Measurements from ENCODE around the gene SREBF2.
"Not testable (repeated sequence)": the region's sequence is repeated elsewhere in the genome, so short reads cannot be mapped to it uniquely, and the experiment has no call there.

Gene SREBF2

GRCh38 chr22:41842996-41843970 is 10.4 kb downstream of the SREBF2 start:
- DNase-seq (ENCODE audit: low read depth), result no peak

- DNase-seq (ENCODE audit: low read depth), result no peak
Observed at GRCh38 chr22:41844036-41844435, 11.1 kb downstream of the SREBF2 start.

GRCh38 chr22:41844513-41844912 is 11.6 kb downstream of the SREBF2 start:
- no peak for DNase-seq (ENCODE audit: low read depth)

GRCh38 chr22:41845380-41846267 is 12.7 kb downstream of the SREBF2 start:
- DNase-seq (ENCODE audit: low read depth), result no peak

- no peak for DNase-seq (ENCODE audit: low read depth)
Observed at GRCh38 chr22:41846268-41846987, 13.5 kb downstream of the SREBF2 start.

GRCh38 chr22:41847300-41847699 is 14.4 kb downstream of the SREBF2 start:
- DNase-seq (ENCODE audit: low read depth), result no peak

GRCh38 chr22:41848468-41848867 is 15.6 kb downstream of the SREBF2 start:
- DNase-seq (ENCODE audit: low read depth), result no peak

GRCh38 chr22:41856469-41856868 is 23.6 kb downstream of the SREBF2 start:
- DNase-seq (ENCODE audit: low read depth), result no peak

GRCh38 chr22:41857155-41857859 is 24.4 kb downstream of the SREBF2 start:
- DNase-seq (ENCODE audit: low read depth), result peak; percentile 71

- DNase-seq (ENCODE audit: low read depth), result no peak
Observed at GRCh38 chr22:41857860-41858199, 24.9 kb downstream of the SREBF2 start.

GRCh38 chr22:41862160-41862529 is 29.2 kb downstream of the SREBF2 start:
- DNase-seq (ENCODE audit: low read depth), result peak; percentile 38

- DNase-seq (ENCODE audit: low read depth), result peak; percentile 55
Observed at GRCh38 chr22:41862530-41863266, 29.8 kb downstream of the SREBF2 start.

GRCh38 chr22:41863472-41863871 is 30.6 kb downstream of the SREBF2 start:
- no peak for DNase-seq (ENCODE audit: low read depth)

GRCh38 chr22:41868556-41868955 is 35.7 kb downstream of the SREBF2 start:
- DNase-seq (ENCODE audit: low read depth), result no peak

- not testable (repeated sequence) for DNase-seq (ENCODE audit: low read depth)
Observed at GRCh38 chr22:41870081-41870480, 37.2 kb downstream of the SREBF2 start.

GRCh38 chr22:41870786-41871185 is 37.9 kb downstream of the SREBF2 start:
- no peak for DNase-seq (ENCODE audit: low read depth)

GRCh38 chr22:41873391-41873790 is 40.5 kb downstream of the SREBF2 start:
- DNase-seq (ENCODE audit: low read depth), result no peak

GRCh38 chr22:41874090-41874489 is 41.2 kb downstream of the SREBF2 start:
- DNase-seq (ENCODE audit: low read depth), result no peak

GRCh38 chr22:41875531-41876270 is 42.8 kb downstream of the SREBF2 start:
- DNase-seq (ENCODE audit: low read depth), result no peak

- DNase-seq (ENCODE audit: low read depth), result no peak
Observed at GRCh38 chr22:41876275-41876674, 43.4 kb downstream of the SREBF2 start.
